ENCODE results near the gene AGBL1. TPM values are rescaled to one million over a fixed set of nuclear protein-coding genes. Genes with fewer than 3 reads are reported as not detected.
"Not testable (repeated sequence)": the region's sequence is repeated elsewhere in the genome, so short reads cannot be mapped to it uniquely, and the experiment has no call there.

AGBL1 gene
- polyA plus RNA-seq, 1 experiment = not detected

- no peak overlapping the region for H3K4me3 ChIP-seq (ENCODE audit: low read depth, low read length)
- ChIA-PET POLR2A (interaction anchor here (0.6 kb wide), 1 partner anchor 195 kb away, joined by 3 read pairs; no protein-coding TSS in a partner anchor), CTCF (interaction anchor here (0.6 kb wide), 1 partner anchor 47 kb away, joined by 3 read pairs; no protein-coding TSS in a partner anchor)
- TF ChIP-seq, protein P1, sequence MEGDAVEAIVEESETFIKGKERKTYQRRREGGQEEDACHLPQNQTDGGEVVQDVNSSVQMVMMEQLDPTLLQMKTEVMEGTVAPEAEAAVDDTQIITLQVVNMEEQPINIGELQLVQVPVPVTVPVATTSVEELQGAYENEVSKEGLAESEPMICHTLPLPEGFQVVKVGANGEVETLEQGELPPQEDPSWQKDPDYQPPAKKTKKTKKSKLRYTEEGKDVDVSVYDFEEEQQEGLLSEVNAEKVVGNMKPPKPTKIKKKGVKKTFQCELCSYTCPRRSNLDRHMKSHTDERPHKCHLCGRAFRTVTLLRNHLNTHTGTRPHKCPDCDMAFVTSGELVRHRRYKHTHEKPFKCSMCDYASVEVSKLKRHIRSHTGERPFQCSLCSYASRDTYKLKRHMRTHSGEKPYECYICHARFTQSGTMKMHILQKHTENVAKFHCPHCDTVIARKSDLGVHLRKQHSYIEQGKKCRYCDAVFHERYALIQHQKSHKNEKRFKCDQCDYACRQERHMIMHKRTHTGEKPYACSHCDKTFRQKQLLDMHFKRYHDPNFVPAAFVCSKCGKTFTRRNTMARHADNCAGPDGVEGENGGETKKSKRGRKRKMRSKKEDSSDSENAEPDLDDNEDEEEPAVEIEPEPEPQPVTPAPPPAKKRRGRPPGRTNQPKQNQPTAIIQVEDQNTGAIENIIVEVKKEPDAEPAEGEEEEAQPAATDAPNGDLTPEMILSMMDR (IDR thresholded peaks at IDR 0.05; ENCODE audit: insufficient read depth, low read depth, low read length) = peak; percentile 19; the same call in 1 of the 2 replicates
- no peaks in the 10 kb centered on the region for H3K36me3 ChIP-seq (ENCODE audit: control insufficient read depth, insufficient read depth, low read length)
- H3K27me3 ChIP-seq (ENCODE audit: control insufficient read depth, insufficient read depth, low read length) = no peaks in the 10 kb centered on the region
- DNase-seq (ENCODE audit: low read depth) = no peak
Measured at GRCh38 chr15:87033056-87033455, 953.4 kb downstream of the AGBL1 start.

DNA sequence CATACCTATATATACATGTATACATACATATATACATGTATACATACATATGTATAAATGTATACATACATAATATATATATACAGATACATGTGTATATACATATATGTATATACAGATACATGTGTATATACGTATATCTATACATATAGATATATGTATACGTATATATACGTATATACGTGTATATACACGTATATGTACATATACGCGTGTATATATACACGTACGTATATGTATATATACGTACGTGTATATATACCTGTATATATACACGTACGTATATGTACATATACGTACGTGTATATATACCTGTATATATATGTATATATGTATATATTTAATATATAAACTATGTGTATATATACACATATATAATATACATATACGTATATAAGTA is 955.2 kb downstream of the AGBL1 start:
- ChIA-PET CTCF (no interaction called here), POLR2A (no interaction called here)
- DNase-seq (ENCODE audit: low read depth) = no peak
- Histone ChIP-seq H3K27me3 (ENCODE audit: control insufficient read depth, insufficient read depth, low read length) (no peaks in the 10 kb centered on the region), H3K4me3 (ENCODE audit: low read depth, low read length) (no peak overlapping the region), H3K36me3 (ENCODE audit: control insufficient read depth, insufficient read depth, low read length) (no peaks in the 10 kb centered on the region)
- TF ChIP-seq, protein P1 (IDR thresholded peaks at IDR 0.05; ENCODE audit: insufficient read depth, low read depth, low read length) = no peak

DNA sequence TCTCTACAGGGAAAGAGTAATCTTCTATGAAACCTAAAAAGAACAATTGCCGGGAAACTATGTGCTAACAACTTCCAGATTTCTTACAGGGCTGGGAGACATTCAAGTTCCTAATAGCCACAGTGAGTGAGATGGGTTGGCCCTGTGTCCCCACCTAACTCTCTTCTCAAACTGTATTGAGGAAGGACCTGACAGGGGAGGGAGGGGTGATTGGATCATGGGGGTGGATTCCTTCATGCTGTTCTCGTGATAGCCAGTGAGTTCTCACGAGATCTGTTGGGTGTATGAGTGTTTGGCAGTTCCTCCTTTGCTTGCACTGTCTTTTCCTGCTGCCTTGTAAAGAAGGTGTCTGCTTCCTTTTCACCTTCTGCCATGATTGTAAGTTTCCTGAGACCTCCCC is 958.7 kb downstream of the AGBL1 start:
- ChIA-PET POLR2A (no interaction called here), CTCF (no interaction called here)
- DNase-seq (ENCODE audit: low read depth) = no peak
- Histone ChIP-seq H3K36me3 (ENCODE audit: control insufficient read depth, insufficient read depth, low read length) (no peaks in the 10 kb centered on the region), H3K4me3 (ENCODE audit: low read depth, low read length) (no peak overlapping the region), H3K27me3 (ENCODE audit: control insufficient read depth, insufficient read depth, low read length) (no peaks in the 10 kb centered on the region)
- TF ChIP-seq, protein P1 (IDR thresholded peaks at IDR 0.05; ENCODE audit: insufficient read depth, low read depth, low read length) = no peak

- H3K27me3 ChIP-seq (ENCODE audit: control insufficient read depth, insufficient read depth, low read length); POLR2A ChIA-PET; H3K36me3 ChIP-seq (ENCODE audit: control insufficient read depth, insufficient read depth, low read length); DNase-seq (ENCODE audit: low read depth); H3K4me3 ChIP-seq (ENCODE audit: low read depth, low read length); CTCF ChIA-PET: not testable (repeated sequence)
Measured at GRCh38 chr15:87042619-87043018, 962.9 kb downstream of the AGBL1 start.

DNA sequence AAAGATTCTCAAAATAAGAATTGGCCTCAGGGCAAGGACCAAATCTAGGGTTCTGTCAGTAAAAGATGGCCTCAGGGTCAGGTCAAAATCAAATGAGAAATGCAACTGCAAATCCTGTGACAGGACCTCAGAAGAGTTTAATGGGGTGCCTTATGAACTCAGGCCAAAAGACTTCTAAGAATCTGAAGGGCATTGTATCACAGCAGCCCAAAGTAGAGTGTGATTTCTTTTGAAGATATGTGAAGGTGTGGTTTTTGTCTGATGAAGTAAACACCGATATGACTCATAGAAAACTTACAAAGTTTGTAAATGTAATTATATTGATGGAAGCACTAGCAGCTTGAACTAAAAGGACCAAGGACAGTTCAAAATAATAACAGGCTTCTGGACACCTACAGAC is 966.1 kb downstream of the AGBL1 start:
- TF ChIP-seq, protein P1 (IDR thresholded peaks at IDR 0.05; ENCODE audit: insufficient read depth, low read depth, low read length) = no peak
- no peak for DNase-seq (ENCODE audit: low read depth)
- H3K4me3 ChIP-seq (ENCODE audit: low read depth, low read length) = no peak overlapping the region
- CTCF ChIA-PET = no interaction called here
- no peaks in the 10 kb centered on the region for H3K27me3 ChIP-seq (ENCODE audit: control insufficient read depth, insufficient read depth, low read length)
- no peaks in the 10 kb centered on the region for H3K36me3 ChIP-seq (ENCODE audit: control insufficient read depth, insufficient read depth, low read length)
- POLR2A ChIA-PET = no interaction called here

DNA sequence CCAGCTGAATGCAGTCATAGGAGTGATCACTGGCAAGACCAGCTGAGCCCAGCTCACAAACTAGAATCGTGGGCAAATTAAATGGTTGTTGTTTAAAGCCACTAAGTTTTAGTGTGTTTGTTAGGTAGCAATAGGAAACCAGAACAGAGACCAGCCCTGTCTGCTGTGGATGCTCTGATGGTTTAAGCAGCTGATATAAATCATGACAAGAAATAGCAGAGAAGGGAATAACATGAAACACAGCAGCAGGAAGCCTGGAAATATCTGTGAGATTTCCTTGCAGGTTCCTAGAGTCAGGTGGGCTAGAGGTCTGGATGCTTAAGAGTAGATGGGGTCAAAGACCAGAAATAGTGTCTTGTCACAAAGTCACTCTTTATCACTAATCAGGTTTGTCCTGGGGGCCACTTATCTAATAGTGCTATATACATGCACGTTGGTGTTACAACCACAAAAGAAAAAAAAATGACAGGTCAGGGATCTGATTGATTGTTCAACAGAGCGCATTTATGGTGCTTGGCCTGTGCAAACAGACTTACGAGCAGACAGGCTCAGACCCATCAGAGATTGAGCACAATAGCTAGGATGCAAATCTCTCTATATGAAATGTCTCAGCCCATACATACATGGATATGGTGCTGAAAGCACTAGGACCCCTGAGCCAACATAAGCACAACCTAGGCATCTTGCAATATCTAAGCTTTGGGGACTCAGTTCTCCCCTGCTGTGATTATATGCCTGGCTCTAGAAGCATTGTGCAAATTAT is 967.7 kb downstream of the AGBL1 start:
- no peaks in the 10 kb centered on the region for H3K27me3 ChIP-seq (ENCODE audit: control insufficient read depth, insufficient read depth, low read length)
- TF ChIP-seq, protein P1 (IDR thresholded peaks at IDR 0.05; ENCODE audit: insufficient read depth, low read depth, low read length) = no peak
- no peak overlapping the region for H3K4me3 ChIP-seq (ENCODE audit: low read depth, low read length)
- ChIA-PET POLR2A (no interaction called here), CTCF (no interaction called here)
- H3K36me3 ChIP-seq (ENCODE audit: control insufficient read depth, insufficient read depth, low read length) = no peaks in the 10 kb centered on the region
- no peak for DNase-seq (ENCODE audit: low read depth)

Measured in BJ (cell line).